Testis (tissue), 2 donors: ENCODE data around the gene LAMA3.

Experiments
- POLR2A ChIP-seq: fragments of 450-650 bp; IDR thresholded peaks from one replicate; pipeline ENCODE4 v1.6.1; 2017; ENCODE audit warnings: antibody characterized with exemption, mild to moderate bottlenecking, moderate library complexity
- TF ChIP-seq, protein P1 (sequence below), 3 experiments: fragments of 450-650 bp in 2 of 3; fragments of 200-600 bp in 1 of 3; sonication (generic) in 1 of 3; IDR thresholded peaks; one replicate each; pipeline ENCODE4 v1.5.1; 2016 to 2019; ENCODE audit warnings: antibody characterized with exemption in 3 of 3, mild to moderate bottlenecking in 2 of 3, moderate library complexity in 1 of 3

DNA sequence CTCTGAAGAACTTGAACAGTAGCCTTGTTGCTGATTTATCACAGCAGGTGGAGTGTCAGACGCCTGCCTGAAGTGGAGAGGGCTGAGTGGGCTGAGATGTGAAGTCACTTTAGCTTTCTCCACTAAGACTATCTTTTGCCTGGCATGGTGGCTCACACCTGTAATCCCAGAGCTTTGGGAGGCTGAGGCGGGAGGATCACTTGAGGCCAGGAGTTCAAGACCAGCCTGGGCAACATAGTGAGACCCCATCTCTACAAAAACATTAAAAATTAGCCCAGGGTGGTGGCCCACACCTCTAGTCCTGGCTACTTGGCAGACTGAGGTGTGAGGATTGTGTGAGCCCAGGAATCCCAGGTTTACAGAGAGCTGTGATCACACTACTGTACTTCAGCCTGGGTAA is 264.7 kb downstream of the LAMA3 start:
- TF ChIP-seq, protein P1, sequence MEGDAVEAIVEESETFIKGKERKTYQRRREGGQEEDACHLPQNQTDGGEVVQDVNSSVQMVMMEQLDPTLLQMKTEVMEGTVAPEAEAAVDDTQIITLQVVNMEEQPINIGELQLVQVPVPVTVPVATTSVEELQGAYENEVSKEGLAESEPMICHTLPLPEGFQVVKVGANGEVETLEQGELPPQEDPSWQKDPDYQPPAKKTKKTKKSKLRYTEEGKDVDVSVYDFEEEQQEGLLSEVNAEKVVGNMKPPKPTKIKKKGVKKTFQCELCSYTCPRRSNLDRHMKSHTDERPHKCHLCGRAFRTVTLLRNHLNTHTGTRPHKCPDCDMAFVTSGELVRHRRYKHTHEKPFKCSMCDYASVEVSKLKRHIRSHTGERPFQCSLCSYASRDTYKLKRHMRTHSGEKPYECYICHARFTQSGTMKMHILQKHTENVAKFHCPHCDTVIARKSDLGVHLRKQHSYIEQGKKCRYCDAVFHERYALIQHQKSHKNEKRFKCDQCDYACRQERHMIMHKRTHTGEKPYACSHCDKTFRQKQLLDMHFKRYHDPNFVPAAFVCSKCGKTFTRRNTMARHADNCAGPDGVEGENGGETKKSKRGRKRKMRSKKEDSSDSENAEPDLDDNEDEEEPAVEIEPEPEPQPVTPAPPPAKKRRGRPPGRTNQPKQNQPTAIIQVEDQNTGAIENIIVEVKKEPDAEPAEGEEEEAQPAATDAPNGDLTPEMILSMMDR (IDR thresholded peaks at IDR 0.05) = no peak
- TF ChIP-seq POLR2A = no peak
